GM19372 (cell line): Measurements from ENCODE around the gene NNMT.

Experiments
- ATAC-seq: cut with Tn5 transposase; IDR thresholded peaks from one replicate; pipeline ENCODE4 v1.9.1; 2021; ENCODE audit warnings: mild to moderate bottlenecking, low read depth, moderate library complexity; ENCODE audit not compliant: unreplicated experiment

The NNMT gene

GRCh38 chr11:114262681-114263512 lies 33.3 kb upstream of the NNMT start:
- ATAC-seq = no peak

GRCh38 chr11:114263513-114264170 lies 32.6 kb upstream of the NNMT start:
- no peak for ATAC-seq

- ATAC-seq = no peak
Measured at GRCh38 chr11:114264381-114264780, 31.8 kb upstream of the NNMT start.

- ATAC-seq = no peak
Measured at GRCh38 chr11:114265122-114265878, 30.9 kb upstream of the NNMT start.

GRCh38 chr11:114269498-114269897 lies 26.7 kb upstream of the NNMT start:
- no peak for ATAC-seq

- no peak for ATAC-seq
Measured at GRCh38 chr11:114270531-114271270, 25.5 kb upstream of the NNMT start.

GRCh38 chr11:114271316-114271715 lies 24.9 kb upstream of the NNMT start:
- ATAC-seq = no peak

GRCh38 chr11:114272311-114272710 lies 23.9 kb upstream of the NNMT start:
- ATAC-seq = no peak

- no peak for ATAC-seq
Measured at GRCh38 chr11:114273071-114273470, 23.1 kb upstream of the NNMT start.

GRCh38 chr11:114273890-114274635 lies 22.1 kb upstream of the NNMT start:
- no peak for ATAC-seq

- ATAC-seq = no peak
Measured at GRCh38 chr11:114274637-114275036, 21.6 kb upstream of the NNMT start.

- no peak for ATAC-seq
Measured at GRCh38 chr11:114275280-114275679, 20.9 kb upstream of the NNMT start.

GRCh38 chr11:114276077-114276476 lies 20.1 kb upstream of the NNMT start:
- no peak for ATAC-seq

GRCh38 chr11:114277637-114278341 lies 18.4 kb upstream of the NNMT start:
- no peak for ATAC-seq

- ATAC-seq = no peak
Measured at GRCh38 chr11:114278342-114279065, 17.7 kb upstream of the NNMT start.

- no peak for ATAC-seq
Measured at GRCh38 chr11:114279792-114280546, 16.2 kb upstream of the NNMT start.

GRCh38 chr11:114280696-114281095 lies 15.5 kb upstream of the NNMT start:
- ATAC-seq = no peak

- no peak for ATAC-seq
Measured at GRCh38 chr11:114281388-114281956, 14.7 kb upstream of the NNMT start.
